SK-N-MC (cell line): Measurements from ENCODE around the gene PLXNA2.

Experiments
- EZH2 ChIP-seq: fragments of 200-600 bp; sonication (generic); IDR thresholded peaks from one replicate; pipeline ENCODE4 v1.6.1; 2017; ENCODE audit warnings: antibody characterized with exemption
- FOXP2 ChIP-seq: optimal IDR thresholded peaks from 2 replicates; pipeline ENCODE3; 2011; ENCODE audit warnings: mild to moderate bottlenecking, moderate library complexity; ENCODE audit not compliant: insufficient read depth; ENCODE audit errors: extremely low read length, control extremely low read depth
- POLR2AphosphoS5 ChIP-seq: IDR thresholded peaks from 2 replicates; pipeline ENCODE4 v1.6.1; 2012; ENCODE audit warnings: mild to moderate bottlenecking, low read depth, low read length, borderline replicate concordance

- no peak for TF ChIP-seq EZH2
- TF ChIP-seq POLR2AphosphoS5, result no peak
- TF ChIP-seq FOXP2, result no peak
Measured at GRCh38 chr1:208245185-208245705, 1.1 kb upstream of the PLXNA2 start.
